ENCODE results near the gene PRUNE1.

PRUNE1 gene

GRCh38 chr1:150967936-150968335 lies 40.3 kb upstream of the PRUNE1 start:
- Histone ChIP-seq H3K27ac (no peak overlapping the region), H3K36me3 (ENCODE audit: insufficient read depth, low read length) (peaks cover 55% of the 10 kb centered on the region), H3K9me3 (ENCODE audit: low read depth, low read length) (no peaks in the 10 kb centered on the region), H3K9ac (ENCODE audit: insufficient read length) (no peak overlapping the region), H3K4me3 (no peak overlapping the region)
- no peak for DNase-seq (ENCODE audit: low read depth, low spot score)
- peak; percentile 3; the same call in 1 of the 2 replicates for TF ChIP-seq POLR2AphosphoS5 (IDR thresholded peaks at IDR 0.05; ENCODE audit: borderline replicate concordance, low read depth, low read length)
- TF ChIP-seq EZH2 (IDR thresholded peaks at IDR 0.05) = no peak
- TF ChIP-seq FOXP2 (optimal IDR thresholded peaks at IDR 0.05; ENCODE audit: control extremely low read depth, extremely low read length, insufficient read depth) = no peak

- Histone ChIP-seq H3K9ac (ENCODE audit: insufficient read length) (no peak overlapping the region), H3K4me3 (no peak overlapping the region), H3K36me3 (ENCODE audit: insufficient read depth, low read length) (peaks cover 50% of the 10 kb centered on the region), H3K27ac (no peak overlapping the region), H3K9me3 (ENCODE audit: low read depth, low read length) (no peaks in the 10 kb centered on the region)
- TF ChIP-seq POLR2AphosphoS5 (IDR thresholded peaks at IDR 0.05; ENCODE audit: borderline replicate concordance, low read depth, low read length) (no peak), FOXP2 (optimal IDR thresholded peaks at IDR 0.05; ENCODE audit: control extremely low read depth, extremely low read length, insufficient read depth) (no peak)
- no peak for DNase-seq (ENCODE audit: low read depth, low spot score)
Observed at GRCh38 chr1:150968491-150968890, 39.8 kb upstream of the PRUNE1 start.

GRCh38 chr1:150969626-150970025 lies 38.6 kb upstream of the PRUNE1 start:
- DNase-seq (ENCODE audit: low read depth, low spot score) = no peak
- no peak for TF ChIP-seq POLR2AphosphoS5 (IDR thresholded peaks at IDR 0.05; ENCODE audit: borderline replicate concordance, low read depth, low read length)
- no peak for TF ChIP-seq FOXP2 (optimal IDR thresholded peaks at IDR 0.05; ENCODE audit: control extremely low read depth, extremely low read length, insufficient read depth)
- no peak for TF ChIP-seq EZH2 (IDR thresholded peaks at IDR 0.05)
- Histone ChIP-seq H3K36me3 (ENCODE audit: insufficient read depth, low read length) (peaks cover 39% of the 10 kb centered on the region), H3K27ac (no peak overlapping the region), H3K4me3 (no peak overlapping the region), H3K9me3 (ENCODE audit: low read depth, low read length) (no peaks in the 10 kb centered on the region), H3K9ac (ENCODE audit: insufficient read length) (no peak overlapping the region)

GRCh38 chr1:150970808-150971582 lies 37.3 kb upstream of the PRUNE1 start:
- Histone ChIP-seq H3K9ac (ENCODE audit: insufficient read length) (no peak overlapping the region), H3K9me3 (ENCODE audit: low read depth, low read length) (no peaks in the 10 kb centered on the region), H3K4me3 (no peak overlapping the region), H3K27ac (no peak overlapping the region), H3K36me3 (ENCODE audit: insufficient read depth, low read length) (peaks cover 29% of the 10 kb centered on the region)
- no peak for DNase-seq (ENCODE audit: low read depth, low spot score)
- TF ChIP-seq POLR2AphosphoS5 (IDR thresholded peaks at IDR 0.05; ENCODE audit: borderline replicate concordance, low read depth, low read length) = no peak
- TF ChIP-seq FOXP2 (optimal IDR thresholded peaks at IDR 0.05; ENCODE audit: control extremely low read depth, extremely low read length, insufficient read depth) = no peak
- no peak for TF ChIP-seq EZH2 (IDR thresholded peaks at IDR 0.05)

- TF ChIP-seq POLR2AphosphoS5 (IDR thresholded peaks at IDR 0.05; ENCODE audit: borderline replicate concordance, low read depth, low read length) (no peak), FOXP2 (optimal IDR thresholded peaks at IDR 0.05; ENCODE audit: control extremely low read depth, extremely low read length, insufficient read depth) (no peak), EZH2 (IDR thresholded peaks at IDR 0.05) (no peak)
- no peak for DNase-seq (ENCODE audit: low read depth, low spot score)
- Histone ChIP-seq H3K9me3 (ENCODE audit: low read depth, low read length) (no peaks in the 10 kb centered on the region), H3K36me3 (ENCODE audit: insufficient read depth, low read length) (peaks cover 21% of the 10 kb centered on the region), H3K4me3 (peak overlapping the region; percentile 18; the same call in 1 of the 2 replicates), H3K27ac (0 out of 2 replicates have a peak overlapping the region, but pooled peaks have one; percentile 35), H3K9ac (ENCODE audit: insufficient read length) (no peak overlapping the region)
Observed at GRCh38 chr1:150971583-150972416, 36.4 kb upstream of the PRUNE1 start.

- no peaks in the 10 kb centered on the region for H3K9me3 ChIP-seq (ENCODE audit: low read depth, low read length)
- 0 out of 2 replicates have a peak overlapping the region, but pooled peaks have one; percentile 35 for H3K27ac ChIP-seq
- H3K36me3 ChIP-seq (ENCODE audit: insufficient read depth, low read length) = peaks cover 14% of the 10 kb centered on the region; the same call in 1 of the 2 replicates
- TF ChIP-seq POLR2AphosphoS5 (IDR thresholded peaks at IDR 0.05; ENCODE audit: borderline replicate concordance, low read depth, low read length) (no peak), FOXP2 (optimal IDR thresholded peaks at IDR 0.05; ENCODE audit: control extremely low read depth, extremely low read length, insufficient read depth) (no peak), EZH2 (IDR thresholded peaks at IDR 0.05) (no peak)
- H3K4me3 ChIP-seq = peak overlapping the region; percentile 98
- H3K9ac ChIP-seq (ENCODE audit: insufficient read length) = peak overlapping the region; percentile 97
- DNase-seq (ENCODE audit: low read depth, low spot score) = no peak
Observed at GRCh38 chr1:150972417-150972940, 35.8 kb upstream of the PRUNE1 start.

- H3K27ac ChIP-seq = peak overlapping the region; percentile 74; the same call in 1 of the 2 replicates
- H3K36me3 ChIP-seq (ENCODE audit: insufficient read depth, low read length) = peaks cover 6% of the 10 kb centered on the region; the same call in 1 of the 2 replicates
- H3K9ac ChIP-seq (ENCODE audit: insufficient read length) = peak overlapping the region; percentile 97
- TF ChIP-seq POLR2AphosphoS5 (IDR thresholded peaks at IDR 0.05; ENCODE audit: borderline replicate concordance, low read depth, low read length) (no peak), EZH2 (IDR thresholded peaks at IDR 0.05) (no peak), FOXP2 (optimal IDR thresholded peaks at IDR 0.05; ENCODE audit: control extremely low read depth, extremely low read length, insufficient read depth) (no peak)
- no peaks in the 10 kb centered on the region for H3K9me3 ChIP-seq (ENCODE audit: low read depth, low read length)
- DNase-seq (ENCODE audit: low read depth, low spot score) = no peak
- peak overlapping the region; percentile 98 for H3K4me3 ChIP-seq
Observed at GRCh38 chr1:150973258-150973835, 34.9 kb upstream of the PRUNE1 start.
